Gastrocnemius medialis (tissue), 4 donors: ENCODE measurements around the gene CLSTN2.

Source experiments
- CTCF ChIP-seq, 5 experiments: fragments of 450-650 bp in 3 of 5; fragments of 200-600 bp in 2 of 5; sonication (generic) in 2 of 5; IDR thresholded peaks in 4 of 5; conservative IDR thresholded peaks in 1 of 5; 1 replicate in 4 of 5; 2 replicates in 1 of 5; pipeline ENCODE4 v1.5.1; 2016 to 2019; ENCODE audit warnings: antibody characterized with exemption in 5 of 5, mild to moderate bottlenecking in 3 of 5, moderate library complexity in 3 of 5
- POLR2A ChIP-seq, 2 donors: fragments of 450-650 bp; IDR thresholded peaks; one replicate each; pipeline ENCODE4 v1.6.1; 2017; ENCODE audit warnings: antibody characterized with exemption in 2 of 2, mild to moderate bottlenecking in 2 of 2, moderate library complexity in 2 of 2

- TF ChIP-seq CTCF (IDR thresholded peaks at IDR 0.05 in 4 of 5, conservative IDR thresholded peaks at IDR 0.05 in 1 of 5) = no peak
- TF ChIP-seq POLR2A (IDR thresholded peaks at IDR 0.05) = no peak
These were observed 691.9 kb downstream of the CLSTN2 start for GRCh38 chr3:140626856-140627255.
